Kidney (tissue), 14 donors: ENCODE results near the gene CDC14A. TPM values are rescaled to one million over a fixed set of nuclear protein-coding genes. Genes with fewer than 3 reads are reported as not detected.

Experiments used
- DNase-seq, 5 donors: peaks; one replicate each; pipeline ENCODE4 v3.0.0-alpha.2; 2013 to 2020
- FAIRE-seq: peaks from 2 replicates; lab custom pipeline; 2012; peaks lifted over from hg19 to GRCh38; lab: Jason Lieb, UNC
- H3K27ac ChIP-seq, 2 donors: one replicate each; pipeline ENCODE4 v1.7.0; 2013; ENCODE audit warnings: low read depth in 2 of 2, low read length in 2 of 2, inconsistent platforms in 1 of 2
- H3K27me3 ChIP-seq: one replicate; pipeline ENCODE4 v1.7.1; 2013; ENCODE audit warnings: low read length, inconsistent platforms; ENCODE audit not compliant: control insufficient read depth, insufficient read depth
- H3K36me3 ChIP-seq, 3 donors: one replicate each; pipeline versions ENCODE4 v1.7.0 to v1.7.1; 2013; ENCODE audit warnings: low read length in 3 of 3, control low read depth in 1 of 3, inconsistent platforms in 1 of 3; ENCODE audit not compliant: insufficient read depth in 3 of 3, control insufficient read depth in 2 of 3
- H3K4me1 ChIP-seq, 3 donors: one replicate each; pipeline versions ENCODE4 v1.7.0 to v1.7.1; 2013; ENCODE audit warnings: low read length in 3 of 3, inconsistent platforms in 1 of 3, low read depth in 1 of 3; ENCODE audit not compliant: control insufficient read depth in 2 of 3, insufficient read depth in 2 of 3
- H3K4me3 ChIP-seq, 3 donors: one replicate each; pipeline versions ENCODE4 v1.7.0 to v1.8.1; 2013; ENCODE audit warnings: low read length in 3 of 3, control low read depth in 1 of 3, inconsistent platforms in 1 of 3
- H3K9ac ChIP-seq, 3 donors: one replicate each; pipeline versions ENCODE4 v1.7.0 to v1.7.1; 2013; ENCODE audit warnings: low read length in 3 of 3, control low read depth in 1 of 3, inconsistent platforms in 1 of 3
- H3K9me3 ChIP-seq, 3 donors: one replicate each; pipeline versions ENCODE4 v1.7.0 to v1.7.1; 2013; ENCODE audit warnings: low read length in 3 of 3, control low read depth in 1 of 3, inconsistent platforms in 1 of 3; ENCODE audit not compliant: control insufficient read depth in 2 of 3, insufficient read depth in 1 of 3
- CTCF ChIP-seq: IDR thresholded peaks from 3 replicates; pipeline ENCODE4 v1.5.1; 2012; ENCODE audit warnings: mild to moderate bottlenecking, moderate library complexity, borderline replicate concordance; ENCODE audit not compliant: insufficient read depth; ENCODE audit errors: extremely low read depth
- intact Hi-C: fragments of 100-400 bp; cut with DNase I; formaldehyde crosslinking; loops from one replicate; pipeline ENCODE4 v1.11.1; 2022
- polyA plus RNA-seq: library from polyadenylated mRNA; stranded (reverse); fragments of 350-450 nt; fragmentation: Illumina TruSeq; extraction: RNeasy Lipid Tissue Mini Kit (QIAGEN cat#74804); gene quantifications from one replicate; pipeline ENCODE4 v1.2.3, GENCODE V29; 2014; ENCODE audit warnings: low read depth, low replicate concordance; ENCODE audit not compliant: insufficient read depth
- total RNA-seq: library from RNA; stranded (reverse); fragmentation: NEBNext Ultra II Directional; extraction: Animal tissue kit (Norgen Biotek cat#: 25700); gene quantifications from one replicate; pipeline ENCODE4 v1.2.1, GENCODE V29; 2021
- donor health status: control.
- donor health status: control.
- donor health status: control.
- donor health status: control.
- donor health status: control.
- donor health status: DM: yes; HTN: yes; CAD: no.
- donor health status: Normal renal cell carcinoma (clear cell type).

CDC14A gene
- total and polyA plus RNA-seq, 2 donors from 2014 or later = 4.7 to 11.9 TPM

GRCh38 chr1:100361511-100362089 lies 9.3 kb downstream of the CDC14A start:
- intact Hi-C loops = no loop called here
- H3K27ac ChIP-seq = peak overlapping the region in 1 of 2 donors; percentile 42

GRCh38 chr1:100362821-100363466 lies 10.6 kb downstream of the CDC14A start:
- no peak overlapping the region for H3K27ac ChIP-seq
- no peak overlapping the region for H3K4me3 ChIP-seq
- H3K4me1 ChIP-seq = peaks cover 0 to 9% (median 0%) of the 10 kb centered on the region in 3 donors
- H3K9ac ChIP-seq = no peak overlapping the region
- no peaks in the 10 kb centered on the region for H3K27me3 ChIP-seq
- no peak for TF ChIP-seq CTCF
- intact Hi-C loops = no loop called here
- DNase-seq (peak in 4 of 5 donors; percentile 48 to 66 (median 64)), FAIRE-seq (no peak)
- H3K36me3 ChIP-seq = no peaks in the 10 kb centered on the region
- no peaks in the 10 kb centered on the region for H3K9me3 ChIP-seq

More at GRCh38 chr1:100361511-100362089, 9.3 kb downstream of the CDC14A start:
- H3K4me1 ChIP-seq = peaks cover 0 to 9% (median 0%) of the 10 kb centered on the region in 3 donors
- no peaks in the 10 kb centered on the region for H3K27me3 ChIP-seq
- no peak for TF ChIP-seq CTCF
- DNase-seq = no peak
- peaks cover 0 to 2% (median 0%) of the 10 kb centered on the region in 3 donors for H3K36me3 ChIP-seq
- no peak overlapping the region for H3K9ac ChIP-seq
- FAIRE-seq = no peak
- H3K4me3 ChIP-seq = no peak overlapping the region
- no peaks in the 10 kb centered on the region for H3K9me3 ChIP-seq

GRCh38 chr1:100363831-100364230 lies 11.5 kb downstream of the CDC14A start:
- H3K4me3 ChIP-seq = no peak overlapping the region
- H3K4me1 ChIP-seq = peaks cover 0 to 9% (median 0%) of the 10 kb centered on the region in 3 donors
- TF ChIP-seq CTCF = no peak
- intact Hi-C loops = no loop called here
- DNase-seq (no peak), FAIRE-seq (no peak)
- no peaks in the 10 kb centered on the region for H3K27me3 ChIP-seq
- no peaks in the 10 kb centered on the region for H3K36me3 ChIP-seq
- no peak overlapping the region for H3K9ac ChIP-seq
- no peaks in the 10 kb centered on the region for H3K9me3 ChIP-seq
- no peak overlapping the region for H3K27ac ChIP-seq
